ENCODE measurements around the gene DNAJB1.
A peak's percentile ranks its signal among the peaks of the same experiment; 100 is the strongest.

Gene DNAJB1

GRCh38 chr19:14496029-14496833 is 22.0 kb downstream of the DNAJB1 start, which contains the start of gene GIPC1:
GIPC1 (minus strand) TSS chr19:14496127; CDS start chr19:14482976, 13,151 bp downstream.
- peak; percentile 92 for DNase-seq (ENCODE audit: low read depth)

- DNase-seq (ENCODE audit: low read depth) = no peak
These were observed 22.5 kb downstream of the DNAJB1 start for GRCh38 chr19:14495672-14496028.

GRCh38 chr19:14494910-14495671 is 23.1 kb downstream of the DNAJB1 start:
- no peak for DNase-seq (ENCODE audit: low read depth)

- no peak for DNase-seq (ENCODE audit: low read depth)
These were observed 23.8 kb downstream of the DNAJB1 start for GRCh38 chr19:14494411-14494810.

- no peak for DNase-seq (ENCODE audit: low read depth)
These were observed 25.4 kb downstream of the DNAJB1 start for GRCh38 chr19:14492756-14493337.

GRCh38 chr19:14487370-14488125 is 30.6 kb downstream of the DNAJB1 start:
- no peak for DNase-seq (ENCODE audit: low read depth)

- DNase-seq (ENCODE audit: low read depth) = no peak
These were observed 35.8 kb downstream of the DNAJB1 start for GRCh38 chr19:14482172-14482941.

- DNase-seq (ENCODE audit: low read depth) = no peak
These were observed 37.5 kb downstream of the DNAJB1 start for GRCh38 chr19:14480700-14481079.

- DNase-seq (ENCODE audit: low read depth) = no peak
These were observed 38.1 kb downstream of the DNAJB1 start for GRCh38 chr19:14479975-14480699.

GRCh38 chr19:14479309-14479974 is 38.8 kb downstream of the DNAJB1 start:
- DNase-seq (ENCODE audit: low read depth) = no peak

- DNase-seq (ENCODE audit: low read depth) = no peak
These were observed 40.1 kb downstream of the DNAJB1 start for GRCh38 chr19:14478113-14478545.

- DNase-seq (ENCODE audit: low read depth) = no peak
These were observed 40.6 kb downstream of the DNAJB1 start for GRCh38 chr19:14477418-14478112.

GRCh38 chr19:14476673-14477401 is 41.4 kb downstream of the DNAJB1 start:
- no peak for DNase-seq (ENCODE audit: low read depth)

GRCh38 chr19:14476327-14476672 is 41.9 kb downstream of the DNAJB1 start:
- DNase-seq (ENCODE audit: low read depth) = no peak

GRCh38 chr19:14475251-14476073 is 42.7 kb downstream of the DNAJB1 start, which contains the start of gene PTGER1:
PTGER1 (minus strand) TSS chr19:14475354; CDS start chr19:14474320, 1,034 bp downstream.
- DNase-seq (ENCODE audit: low read depth) = no peak

- no peak for DNase-seq (ENCODE audit: low read depth)
These were observed 43.4 kb downstream of the DNAJB1 start for GRCh38 chr19:14474827-14475226.

- no peak for DNase-seq (ENCODE audit: low read depth)
These were observed 44.1 kb downstream of the DNAJB1 start for GRCh38 chr19:14473978-14474578.

Measured in HS-27A (cell line).